Right renal pelvis (tissue), 4 donors: ENCODE measurements around the gene USP33. TPM values are rescaled to one million over a fixed set of nuclear protein-coding genes. Genes with fewer than 3 reads are reported as not detected.
"Not testable (repeated sequence)": the region's sequence is repeated elsewhere in the genome, so short reads cannot be mapped to it uniquely, and the experiment has no call there.

Source experiments
- DNase-seq, 4 donors: peaks; one replicate each; pipeline ENCODE4 v3.0.0-alpha.2; 2013; ENCODE audit warnings: low read depth in 4 of 4, low spot score in 3 of 4, missing footprints in 1 of 4
- polyA plus RNA-seq, 4 donors: library from polyadenylated mRNA; unstranded; fragments of 120-200 nt; gene quantifications; one replicate each; pipeline ENCODE4 v1.2.1, GENCODE V29; 2013; ENCODE audit not compliant: insufficient read length in 4 of 4

Gene USP33
- polyA plus RNA-seq: 10 to 100 TPM; 68.7 to 97.7 (median 86.3) TPM

- DNase-seq: peak; percentile 81 to 83 (median 82)
Measured at GRCh38 chr1:77759071-77760028, at the start of gene USP33. USP33 (minus strand) TSS chr1:77759852; CDS start chr1:77741697, 18,155 bp downstream.

DNA sequence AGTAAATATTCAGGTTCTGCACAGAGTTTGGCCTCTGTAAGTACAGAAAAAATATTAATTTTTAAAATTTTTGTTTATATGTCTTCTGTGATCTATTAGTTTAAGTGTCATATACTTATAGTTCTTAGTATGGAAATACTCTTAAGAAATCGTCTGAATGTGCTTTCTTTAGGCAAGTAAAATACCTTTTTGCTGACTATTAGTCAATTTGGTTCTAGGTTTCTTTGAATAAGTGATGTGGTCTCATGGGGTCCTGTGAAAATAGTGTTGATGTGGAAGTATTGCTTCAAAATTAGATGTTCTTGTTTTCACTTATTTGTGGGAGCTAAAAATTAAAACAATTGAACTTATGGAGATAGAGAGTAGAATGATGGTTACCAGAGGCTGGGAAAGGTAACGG lies 43.7 kb upstream of the USP33 start:
- DNase-seq: no peak

- no peak for DNase-seq
Measured at GRCh38 chr1:77802026-77802425, 42.4 kb upstream of the USP33 start.

GRCh38 chr1:77797991-77798390 lies 38.3 kb upstream of the USP33 start:
- DNase-seq: no peak

- DNase-seq: no peak
Measured at GRCh38 chr1:77796695-77797405, 37.2 kb upstream of the USP33 start.

- DNase-seq: no peak
Measured at GRCh38 chr1:77794550-77794949, 34.9 kb upstream of the USP33 start.

DNA sequence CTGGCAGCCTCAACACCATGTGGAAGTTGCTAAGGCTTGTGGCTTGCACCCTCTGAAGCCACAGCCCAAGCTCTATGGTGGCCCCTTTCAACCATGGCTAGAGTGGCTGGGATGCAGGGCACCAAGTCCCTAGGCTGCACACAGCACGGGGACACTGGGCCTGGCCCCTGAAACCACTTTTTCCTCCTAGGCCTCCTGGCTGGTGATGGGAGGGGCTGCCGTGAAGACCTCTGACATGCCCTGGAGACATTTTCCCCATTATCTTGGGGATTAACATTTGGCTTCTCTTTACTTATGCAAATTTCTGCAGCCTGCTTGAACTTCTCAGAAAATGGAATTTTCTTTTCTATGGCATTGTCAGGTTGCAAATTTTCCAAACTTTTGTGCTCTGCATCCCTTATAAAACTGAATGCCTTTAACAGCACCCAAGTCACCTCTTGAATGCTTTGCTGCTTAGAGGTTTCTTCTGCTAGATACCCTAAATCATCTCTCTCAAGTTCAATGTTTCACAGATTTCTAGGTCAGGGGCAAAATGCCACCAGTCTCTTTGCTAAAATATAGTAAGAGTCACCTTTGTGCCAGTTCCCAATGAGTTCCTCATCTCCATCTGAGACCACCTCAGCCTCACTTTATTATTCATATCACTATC lies 26.6 kb upstream of the USP33 start:
- not testable (repeated sequence) for DNase-seq

DNA sequence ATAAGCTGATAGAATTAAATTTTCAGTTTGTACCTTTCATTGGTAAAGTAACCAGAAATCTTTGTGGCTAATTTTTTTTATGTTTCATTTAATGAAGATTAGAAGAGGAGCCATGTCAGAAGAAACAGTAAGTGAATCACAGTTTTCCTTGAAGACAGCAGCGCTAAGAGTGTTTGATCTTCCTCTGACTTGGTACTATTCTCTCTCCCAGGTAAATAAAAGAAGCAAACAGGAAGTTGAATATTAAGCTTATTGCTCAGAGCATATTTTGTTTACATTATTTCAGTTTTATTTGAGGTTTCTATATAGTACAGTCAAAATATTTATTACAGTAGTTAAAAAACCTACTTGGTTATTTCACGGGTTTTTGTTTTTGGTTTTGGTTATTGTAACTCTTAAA lies 23.5 kb upstream of the USP33 start:
- no peak for DNase-seq

- no peak for DNase-seq
Measured at GRCh38 chr1:77781683-77782082, 22.0 kb upstream of the USP33 start.

DNA sequence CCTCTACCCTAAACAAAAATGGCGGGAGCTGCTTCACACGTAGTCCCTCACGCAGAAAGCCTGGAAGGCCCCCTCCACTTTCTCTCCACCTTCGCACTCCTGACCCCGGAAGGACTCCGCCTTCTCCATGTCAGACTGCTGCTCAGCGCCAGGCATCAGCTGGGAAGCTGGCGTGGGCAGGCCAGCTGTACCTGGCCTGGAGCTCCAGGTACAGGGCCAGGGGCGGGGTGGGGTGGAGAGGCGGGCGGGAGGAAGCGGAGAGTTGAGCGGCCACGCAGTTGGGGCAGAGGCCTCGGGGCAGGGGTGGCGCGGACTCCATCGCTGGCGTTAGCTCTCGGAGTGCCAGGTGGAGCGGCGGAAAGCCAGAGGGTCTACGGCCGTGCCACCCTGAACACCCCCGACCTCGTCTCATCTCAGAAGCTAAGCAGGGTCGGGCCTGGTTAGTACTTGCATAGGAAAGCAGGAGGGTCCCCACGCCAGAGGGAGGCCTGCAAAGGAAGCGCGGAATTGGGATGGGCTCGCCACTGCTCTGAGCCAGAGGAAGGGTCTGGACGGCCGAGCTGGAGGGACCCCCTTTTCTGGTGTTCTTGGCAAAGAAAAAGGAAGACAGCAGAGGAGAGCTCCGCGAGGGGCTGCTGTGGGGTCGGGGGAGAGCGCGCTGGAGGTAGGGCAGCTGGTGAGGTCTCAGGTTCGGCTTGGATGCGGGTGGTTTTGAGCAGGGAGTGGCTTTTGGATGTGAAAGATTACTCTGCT lies 20.1 kb upstream of the USP33 start, which contains the start of gene MIGA1:
Gene MIGA1 (plus strand): TSS at position 121 of the 753 bp plus-strand sequence. CDS start 3,604 bp downstream, outside the sequence.
- peak; percentile 84 to 85 (median 85) for DNase-seq

GRCh38 chr1:77776007-77776700 lies 16.5 kb upstream of the USP33 start:
- DNase-seq: no peak

DNA sequence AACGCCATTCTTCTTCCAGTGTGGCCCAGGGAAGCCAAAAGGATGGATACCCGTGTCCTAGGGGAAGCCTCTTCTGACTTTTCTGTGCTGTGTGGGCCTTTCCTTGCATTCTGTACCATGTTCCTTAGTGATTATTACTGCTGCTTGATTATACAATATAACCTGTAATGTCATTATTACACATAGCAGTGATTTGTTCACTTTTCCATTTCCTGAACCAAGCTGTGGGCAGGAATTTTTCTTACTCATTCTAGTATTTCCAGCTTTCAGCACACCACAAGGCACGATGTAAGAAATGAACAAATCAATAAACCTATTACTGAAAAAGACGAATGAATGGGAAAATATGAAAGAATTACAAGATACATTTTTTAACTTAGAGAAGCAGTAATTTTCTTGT lies 8.4 kb upstream of the USP33 start:
- no peak for DNase-seq

- no peak for DNase-seq
Measured at GRCh38 chr1:77762072-77762476, 2.4 kb upstream of the USP33 start.

DNA sequence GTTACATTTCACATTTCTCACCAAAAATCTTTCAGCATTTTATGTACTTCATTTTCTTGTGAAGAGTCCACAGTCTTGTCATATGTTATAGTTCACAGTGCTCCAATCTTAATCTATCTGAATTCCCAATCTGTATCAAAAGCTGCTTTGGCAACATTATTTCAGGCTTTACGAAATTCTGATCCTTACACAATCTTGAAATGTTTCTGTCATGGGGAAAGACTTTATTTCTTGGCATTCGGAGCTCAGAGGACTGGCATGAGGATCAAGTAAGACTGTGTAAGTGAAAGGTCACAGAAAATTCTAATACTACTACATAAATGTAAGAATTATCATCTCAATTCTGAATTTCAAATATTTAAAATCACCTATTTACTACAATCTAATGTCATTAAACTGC lies 2.0 kb downstream of the USP33 start:
- DNase-seq: no peak

GRCh38 chr1:77757066-77757584 lies 2.5 kb downstream of the USP33 start:
- no peak for DNase-seq

- no peak for DNase-seq
Measured at GRCh38 chr1:77756052-77756754, 3.4 kb downstream of the USP33 start.

DNA sequence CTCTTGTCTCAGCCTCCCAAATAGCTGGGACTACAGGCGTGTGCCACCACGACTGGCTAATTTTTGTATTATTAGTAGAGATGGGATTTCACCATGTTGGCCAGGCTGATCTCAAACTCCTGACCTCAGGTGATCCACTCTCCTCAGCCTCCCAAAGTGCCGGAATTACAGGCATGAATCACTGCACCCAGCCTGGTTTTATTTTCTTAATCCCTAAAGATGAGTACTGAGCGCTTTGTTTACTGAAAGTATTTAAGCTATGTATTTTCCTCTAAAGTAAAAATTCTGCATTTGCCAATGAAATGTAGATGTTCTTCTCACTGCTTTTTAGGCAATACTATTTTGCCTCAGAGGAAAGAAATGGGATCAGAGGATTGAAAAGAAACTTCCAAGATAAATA lies 10.2 kb downstream of the USP33 start:
- not testable (repeated sequence) for DNase-seq

DNA sequence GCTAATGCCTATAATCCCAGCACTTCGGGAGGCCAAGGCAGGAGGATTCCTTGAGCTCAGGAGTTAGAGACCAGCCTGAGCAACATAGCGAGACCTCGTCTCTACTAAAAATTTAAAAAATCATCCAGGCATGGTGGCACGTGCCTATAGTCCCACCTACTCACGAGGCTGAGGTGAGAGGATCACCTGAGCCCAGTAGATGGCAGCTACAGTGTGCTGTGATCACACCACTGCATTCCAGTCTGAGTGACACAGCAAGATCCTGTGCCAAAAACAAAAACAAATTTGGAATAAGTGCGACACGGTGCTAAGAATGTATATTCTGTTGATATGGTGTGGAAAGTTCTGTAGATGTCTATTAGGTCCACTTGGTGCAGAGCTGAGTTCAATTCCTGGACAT lies 15.1 kb downstream of the USP33 start:
- DNase-seq: no peak
